GM12878 (cell line): ENCODE measurements around the gene CA10. TPM values are rescaled to one million over a fixed set of nuclear protein-coding genes. Genes with fewer than 3 reads are reported as not detected.

Experiments
- ATAC-seq: fragments of 200-7000 bp; cut with Tn5 transposase; 3 replicates; pipeline ENCODE4 v1.9.1; 2020; ENCODE audit warnings: mild to moderate bottlenecking, moderate library complexity
- BruUV-seq: library from RNA; stranded (reverse); fragments of 400-500 nt; replicated peaks from 2 replicates; lab custom pipeline; 2021; lab: Mats Ljungman, UMichigan
- CTCF ChIA-PET: fragments of 300-600 bp; sonication (Branson Sonifier 250); formaldehyde crosslinking; extraction: SDS; loops from one replicate; lab custom pipeline; 2021; ENCODE audit warnings: inconsistent platforms; lab: Yijun Ruan, JAX
- POLR2A ChIA-PET: fragments of 350-600 bp; formaldehyde crosslinking; extraction: SDS; loops from one replicate; lab custom pipeline; 2021; ENCODE audit warnings: inconsistent platforms; lab: Charles Lee
- RAD21 ChIA-PET: fragments of 300-600 bp; sonication (Branson Sonifier 250); formaldehyde crosslinking; loops from one replicate; lab custom pipeline; 2023; ENCODE audit warnings: antibody characterized with exemption; ENCODE audit not compliant: unreplicated experiment; lab: Charles Lee
- SMC1A ChIA-PET: fragments of 300-600 bp; sonication (Branson Sonifier 250); formaldehyde crosslinking; loops from one replicate; lab custom pipeline; 2023; ENCODE audit not compliant: unreplicated experiment, uncharacterized antibody; lab: Charles Lee
- DNase-seq: peaks from one replicate; pipeline ENCODE4 v3.0.0-alpha.2; 2011; ENCODE audit warnings: low read depth, low spot score
- FAIRE-seq: peaks from 3 replicates; lab custom pipeline; 2011; peaks lifted over from hg19 to GRCh38; lab: Jason Lieb, UNC
- H2AFZ ChIP-seq: 2 replicates; pipeline ENCODE4 v1.6.0; 2011; ENCODE audit warnings: low read depth, low read length, control low read depth; ENCODE audit not compliant: control insufficient read depth
- H3K27ac ChIP-seq: 2 replicates; pipeline ENCODE4 v1.5.1; 2011; ENCODE audit warnings: control low read depth; ENCODE audit not compliant: control insufficient read depth, insufficient read depth
- H3K27me3 ChIP-seq, 2 experiments: replicated peaks in 1 of 2; 2 replicates each; pipeline versions ENCODE4 v1.6.0 to v1.6.1; 2011; ENCODE audit warnings: low read length in 1 of 2; ENCODE audit not compliant: control insufficient read depth in 2 of 2, insufficient read depth in 2 of 2
- H3K36me3 ChIP-seq, 2 experiments: 2 replicates each; pipeline ENCODE4 v1.5.1; 2011; ENCODE audit warnings: low read length in 1 of 2; ENCODE audit not compliant: control insufficient read depth in 2 of 2, insufficient read depth in 2 of 2
- H3K4me1 ChIP-seq: 2 replicates; pipeline ENCODE4 v1.6.1; 2011; ENCODE audit warnings: mild to moderate bottlenecking, low read length, moderate library complexity, mixed read lengths; ENCODE audit not compliant: control insufficient read depth, insufficient read depth
- H3K4me2 ChIP-seq: 2 replicates; pipeline ENCODE4 v1.6.0; 2011; ENCODE audit warnings: control low read depth; ENCODE audit not compliant: control insufficient read depth, insufficient read depth
- H3K4me3 ChIP-seq: fragments of 200-600 bp; sonication (generic); 2 replicates; pipeline ENCODE4 v1.5.1; 2016
- H3K79me2 ChIP-seq: 2 replicates; pipeline ENCODE4 v1.6.0; 2011; ENCODE audit warnings: low read length; ENCODE audit not compliant: control insufficient read depth, insufficient read depth
- H3K9ac ChIP-seq: 2 replicates; pipeline ENCODE4 v1.8.0; 2011; ENCODE audit warnings: low read length, control low read depth, mixed read lengths; ENCODE audit not compliant: control insufficient read depth, insufficient read depth
- H3K9me3 ChIP-seq: replicated peaks from 3 replicates; pipeline ENCODE4 v1.5.1; 2011; ENCODE audit warnings: mild to moderate bottlenecking, low read length; ENCODE audit not compliant: control insufficient read depth, insufficient read depth
- H4K20me1 ChIP-seq: 2 replicates; pipeline ENCODE4 v1.6.0; 2011; ENCODE audit not compliant: control insufficient read depth, insufficient read depth
- CTCF ChIP-seq, 3 experiments: IDR thresholded peaks in 2 of 3; conservative IDR thresholded peaks in 1 of 3; 2 replicates each; pipeline ENCODE4 v1.5.1; 2011; ENCODE audit warnings: low read depth in 3 of 3, low read length in 3 of 3, mild to moderate bottlenecking in 3 of 3, control low read depth in 2 of 3, moderate library complexity in 2 of 3, inconsistent platforms in 1 of 3, mixed read lengths in 1 of 3; ENCODE audit not compliant: control insufficient read depth in 2 of 3, insufficient read depth in 1 of 3; ENCODE audit errors: extremely low read depth in 1 of 3
- MAX ChIP-seq: IDR thresholded peaks from 2 replicates; pipeline ENCODE4 v1.6.1; 2012; ENCODE audit warnings: low read depth, low read length, improper control_type of control experiment
- MTA3 ChIP-seq: IDR thresholded peaks from 2 replicates; pipeline ENCODE4 v1.6.1; 2012; ENCODE audit warnings: low read length, inconsistent platforms, borderline replicate concordance
- NKRF ChIP-seq: fragments of 450-650 bp; conservative IDR thresholded peaks from 2 replicates; pipeline ENCODE4 v1.6.1; 2017; ENCODE audit warnings: mild to moderate bottlenecking, moderate library complexity
- SMC3 ChIP-seq: IDR thresholded peaks from 2 replicates; pipeline ENCODE4 v1.6.1; 2011; ENCODE audit warnings: low read length, improper control_type of control experiment, borderline replicate concordance
- TCF3 ChIP-seq: IDR thresholded peaks from 2 replicates; pipeline ENCODE4 v1.6.1; 2012; ENCODE audit warnings: low read depth, mild to moderate bottlenecking, low read length, borderline replicate concordance; ENCODE audit not compliant: insufficient read depth
- ZNF217 ChIP-seq: fragments of 450-650 bp; IDR thresholded peaks from 2 replicates; pipeline ENCODE4 v1.6.1; 2017; ENCODE audit warnings: antibody characterized with exemption, mild to moderate bottlenecking
- ZNF384 ChIP-seq: IDR thresholded peaks from 2 replicates; pipeline ENCODE4 v1.6.1; 2012; ENCODE audit warnings: low read depth, mild to moderate bottlenecking, low read length, improper control_type of control experiment, borderline replicate concordance
- WGBS: methylation state at CpG from one replicate; pipeline ENCODE4 v1.1.6; 2016; ENCODE audit warnings: low lambda C conversion rate; ENCODE audit not compliant: insufficient replicate concordance, insufficient coverage; ENCODE audit errors: missing lambda C conversion rate; 5-methylcytosine and 5-hydroxymethylcytosine counted together
- in situ Hi-C: fragments of 300-500 bp; cut with MboI; formaldehyde crosslinking; loops from 9 replicates; pipeline ENCODE4 v1.14.3; 2018; ENCODE audit warnings: mixed read lengths
- intact Hi-C: fragments of 100-400 bp; cut with micrococcal nuclease; formaldehyde crosslinking; loops from one replicate; pipeline ENCODE4 v1.14.2; 2022; ENCODE audit not compliant: unreplicated experiment
- polyA plus RNA-seq, 11 experiments: library from polyadenylated mRNA; depleted of rRNA in 4 of 11; unstranded in 6 of 11; stranded (reverse) in 5 of 11; fragments of >200 nt; fragmentation: Nextera tagmentation in 4 of 11; fragmentation: Illumina TruSeq in 1 of 11; extraction: Ambion mirVana in 4 of 11; extraction: Trizol in 1 of 11; gene quantifications; 1 replicate in 1 of 11; 2 replicates in 10 of 11; pipeline versions ENCODE4 v1.2.1 to v1.2.3, GENCODE V29; 2011 to 2016; ENCODE audit warnings: inconsistent platforms in 2 of 11, missing spikeins in 2 of 11, low read depth in 1 of 11
- total RNA-seq, 4 experiments: library from RNA; depleted of rRNA in 3 of 4; stranded (reverse); fragments of >200 nt in 3 of 4; fragmentation: Illumina TruSeq in 1 of 4; extraction: Trizol in 1 of 4; gene quantifications; 2 replicates each; pipeline versions ENCODE4 v1.2.1 to v1.2.3, GENCODE V29; 2013 to 2021

Gene CA10
- total and polyA plus RNA-seq, 10 of the 15 experiments (the other 5 are each of a cell fraction or from before 2014, with no cell fraction given): not detected

- no peak for TF ChIP-seq ZNF384
- no peak for TF ChIP-seq ZNF217
- no peak for TF ChIP-seq MAX
These were observed 22.3 kb downstream of the CA10 start (continued) for GRCh38 chr17:52136166-52136565.

- H3K27ac ChIP-seq: no peak overlapping the region
- POLR2A ChIA-PET: no interaction called here
- H3K4me3 ChIP-seq: no peak overlapping the region
- no peaks in the 10 kb centered on the region for H3K27me3 ChIP-seq
- H3K79me2 ChIP-seq: no peaks in the 10 kb centered on the region
- no TSS peak for BruUV-seq
- RAD21 ChIA-PET: no interaction called here
- WGBS: 0% methylated on average over 1 of the region's 1 CpG
- H3K9ac ChIP-seq: no peak overlapping the region
- CTCF ChIA-PET: interaction anchor here (0.7 kb wide), 1 partner anchor 1379 kb away, joined by 4 read pairs; no protein-coding TSS in a partner anchor
- no peaks in the 10 kb centered on the region for H3K36me3 ChIP-seq
- FAIRE-seq: no peak
- no peak overlapping the region for H2AFZ ChIP-seq
- no peaks in the 10 kb centered on the region for H3K4me1 ChIP-seq
- no peak for TF ChIP-seq TCF3
- no peak for DNase-seq
- SMC1A ChIA-PET: no interaction called here
- no peaks in the 10 kb centered on the region for H3K9me3 ChIP-seq
- H3K4me2 ChIP-seq: no peak overlapping the region
- in situ Hi-C loops (no loop called here), intact Hi-C loops (no loop called here)
- no peak for ATAC-seq
- H4K20me1 ChIP-seq: no peaks in the 10 kb centered on the region
These were observed 23.9 kb downstream of the CA10 start for GRCh38 chr17:52134641-52135040.

- H3K79me2 ChIP-seq: no peaks in the 10 kb centered on the region
- in situ Hi-C loops: no loop called here
- no peak for FAIRE-seq
- no peaks in the 10 kb centered on the region for H3K9me3 ChIP-seq
- SMC1A ChIA-PET: no interaction called here
- H2AFZ ChIP-seq: no peak overlapping the region
- ATAC-seq: no peak
- WGBS: 0% methylated on average over 2 of the region's 2 CpGs
- H3K9ac ChIP-seq: no peak overlapping the region
- DNase-seq: no peak
- RAD21 ChIA-PET: no interaction called here
- H3K27ac ChIP-seq: no peak overlapping the region
- POLR2A ChIA-PET: no interaction called here
- BruUV-seq: no TSS peak
- intact Hi-C loops: no loop called here
- H3K36me3 ChIP-seq: no peaks in the 10 kb centered on the region
- H4K20me1 ChIP-seq: no peaks in the 10 kb centered on the region
- H3K4me1 ChIP-seq: no peaks in the 10 kb centered on the region
- H3K4me2 ChIP-seq: no peak overlapping the region
- CTCF ChIA-PET: no interaction called here
- no peaks in the 10 kb centered on the region for H3K27me3 ChIP-seq
- H3K4me3 ChIP-seq: no peak overlapping the region
- TF ChIP-seq SMC3 (no peak), NKRF (no peak), CTCF (IDR thresholded peaks at IDR 0.05 in 2 of 3, conservative IDR thresholded peaks at IDR 0.05 in 1 of 3; ENCODE audit: control insufficient read depth in 2 of 3, extremely low read depth in 1 of 3, insufficient read depth in 1 of 3, low read depth in 3 of 3, low read length in 3 of 3) (no peak), MTA3 (no peak)
These were observed 29.8 kb downstream of the CA10 start for GRCh38 chr17:52128721-52129120.
